Suprapubic skin (tissue), 4 donors: ENCODE results near the gene CUEDC1.

ENCODE experiments used
- CTCF ChIP-seq, 2 donors: fragments of 200-600 bp in 1 of 2; fragments of 450-650 bp in 1 of 2; sonication (generic) in 1 of 2; IDR thresholded peaks; one replicate each; pipeline ENCODE4 v1.5.1; 2016 to 2019; ENCODE audit warnings: antibody characterized with exemption in 2 of 2, mild to moderate bottlenecking in 1 of 2, moderate library complexity in 1 of 2
- EP300 ChIP-seq: sonication (generic); formaldehyde crosslinking; IDR thresholded peaks from one replicate; pipeline ENCODE4 v1.6.1; 2017; ENCODE audit warnings: antibody characterized with exemption
- POLR2A ChIP-seq, 2 donors: fragments of 450-650 bp; IDR thresholded peaks; one replicate each; pipeline ENCODE4 v1.6.1; 2017; ENCODE audit warnings: antibody characterized with exemption in 2 of 2, mild to moderate bottlenecking in 2 of 2, moderate library complexity in 2 of 2
- POLR2AphosphoS5 ChIP-seq, 3 donors: sonication (generic); formaldehyde crosslinking; IDR thresholded peaks; one replicate each; pipeline ENCODE4 v1.6.1; 2017; ENCODE audit warnings: antibody characterized with exemption in 3 of 3

DNA sequence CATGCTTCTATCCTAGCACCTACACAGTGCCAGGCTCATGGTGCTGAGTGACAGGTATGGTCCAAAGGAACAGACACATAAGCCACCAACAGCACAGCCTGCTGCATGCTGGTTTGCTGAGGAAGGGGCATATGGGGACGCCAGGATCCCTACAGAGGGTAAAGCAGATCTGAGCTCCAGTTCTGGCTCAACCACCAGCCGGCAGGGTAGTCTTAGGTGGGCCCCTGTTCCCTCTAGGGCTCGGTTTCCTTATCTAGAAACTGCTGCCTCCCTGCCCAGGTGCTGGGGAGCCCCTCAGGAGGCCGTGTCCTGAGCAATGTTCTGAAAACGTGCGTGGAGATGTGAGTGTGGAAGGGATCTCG, 81.2 kb downstream of the CUEDC1 start:
- TF ChIP-seq CTCF (IDR thresholded peaks at IDR 0.05) (no peak), EP300 (no peak), POLR2A (IDR thresholded peaks at IDR 0.05) (no peak), POLR2AphosphoS5 (IDR thresholded peaks at IDR 0.05) (no peak)
